Measurements from ENCODE around the gene DNAJC1. TPM values are rescaled to one million over a fixed set of nuclear protein-coding genes. Genes with fewer than 3 reads are reported as not detected.

DNAJC1 gene
- total and polyA plus RNA-seq, 2 experiments from 2014 or later, result 32.6 to 57.1 TPM

DNA sequence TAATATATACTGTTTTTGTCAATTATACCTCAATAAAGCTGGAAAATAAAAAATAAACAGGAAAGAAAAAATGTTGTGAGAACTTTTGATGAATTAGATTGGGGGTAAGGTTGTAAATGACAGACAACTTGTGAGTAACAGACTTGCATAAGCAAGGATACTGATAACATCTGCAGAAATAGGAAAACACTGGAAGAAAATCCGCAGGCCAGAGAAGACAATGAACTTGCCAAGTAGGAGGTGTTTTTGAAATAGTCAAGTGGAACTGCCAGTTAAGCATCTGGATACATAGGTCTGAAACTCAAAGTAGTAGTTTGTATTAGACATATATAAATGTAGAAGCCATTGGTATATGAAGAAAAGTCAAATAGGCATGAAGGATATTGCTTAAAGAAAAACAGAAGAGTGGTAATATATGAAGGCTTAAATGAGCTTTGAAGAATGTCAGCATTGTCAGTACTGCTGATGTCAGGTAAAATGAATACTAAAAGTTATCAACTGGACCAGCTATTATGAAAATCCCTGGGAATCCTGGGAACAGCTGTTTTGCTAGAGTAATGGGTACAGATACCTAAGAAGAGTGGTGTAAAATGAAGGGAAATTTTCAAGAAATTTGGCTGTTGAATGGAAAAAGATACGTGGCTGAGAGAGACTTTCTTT lies 58.7 kb downstream of the DNAJC1 start:
- H3K4me3 ChIP-seq, result no peak overlapping the region
- TF ChIP-seq, protein P1, sequence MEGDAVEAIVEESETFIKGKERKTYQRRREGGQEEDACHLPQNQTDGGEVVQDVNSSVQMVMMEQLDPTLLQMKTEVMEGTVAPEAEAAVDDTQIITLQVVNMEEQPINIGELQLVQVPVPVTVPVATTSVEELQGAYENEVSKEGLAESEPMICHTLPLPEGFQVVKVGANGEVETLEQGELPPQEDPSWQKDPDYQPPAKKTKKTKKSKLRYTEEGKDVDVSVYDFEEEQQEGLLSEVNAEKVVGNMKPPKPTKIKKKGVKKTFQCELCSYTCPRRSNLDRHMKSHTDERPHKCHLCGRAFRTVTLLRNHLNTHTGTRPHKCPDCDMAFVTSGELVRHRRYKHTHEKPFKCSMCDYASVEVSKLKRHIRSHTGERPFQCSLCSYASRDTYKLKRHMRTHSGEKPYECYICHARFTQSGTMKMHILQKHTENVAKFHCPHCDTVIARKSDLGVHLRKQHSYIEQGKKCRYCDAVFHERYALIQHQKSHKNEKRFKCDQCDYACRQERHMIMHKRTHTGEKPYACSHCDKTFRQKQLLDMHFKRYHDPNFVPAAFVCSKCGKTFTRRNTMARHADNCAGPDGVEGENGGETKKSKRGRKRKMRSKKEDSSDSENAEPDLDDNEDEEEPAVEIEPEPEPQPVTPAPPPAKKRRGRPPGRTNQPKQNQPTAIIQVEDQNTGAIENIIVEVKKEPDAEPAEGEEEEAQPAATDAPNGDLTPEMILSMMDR (IDR thresholded peaks at IDR 0.05; ENCODE audit: low read depth, low read length), result no peak

DNA sequence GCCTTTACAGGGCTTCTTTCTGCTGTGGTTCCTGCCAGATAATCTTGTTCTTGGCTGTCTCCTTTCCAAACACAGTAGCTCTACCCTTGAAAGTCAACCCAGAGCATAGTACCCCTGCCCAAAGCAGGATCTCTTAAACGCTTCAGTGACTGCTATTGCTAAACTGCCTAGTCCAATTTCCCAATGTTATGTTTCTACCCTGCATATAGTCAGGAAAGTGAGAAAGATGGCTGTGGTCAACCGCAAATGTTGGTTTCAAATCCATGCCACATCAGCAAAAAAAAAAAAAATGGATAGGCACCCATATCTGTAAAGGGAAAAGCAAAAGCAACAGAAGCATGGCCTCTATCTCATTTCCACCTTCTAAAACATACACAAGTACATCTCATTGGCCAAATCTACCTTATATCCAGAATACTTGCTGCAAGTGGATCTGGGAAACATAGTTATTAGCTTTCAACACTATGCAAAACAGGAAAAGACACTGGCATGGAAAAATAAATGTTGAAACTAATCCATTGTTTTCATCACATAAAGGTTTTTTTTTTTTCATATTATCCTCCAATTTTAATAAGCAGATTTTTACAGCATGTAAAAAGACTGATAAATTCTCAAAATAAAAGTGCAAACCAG lies 59.8 kb downstream of the DNAJC1 start:
- H3K27ac ChIP-seq, result peak overlapping the region; percentile 57
- H3K9me3 ChIP-seq (ENCODE audit: low read depth), result no peaks in the 10 kb centered on the region
- H3K36me3 ChIP-seq, result no peaks in the 10 kb centered on the region
- TF ChIP-seq, protein P1 (IDR thresholded peaks at IDR 0.05; ENCODE audit: low read depth, low read length), result no peak
- peak in 1 of 2 donors; percentile 54 for DNase-seq (ENCODE audit: low read depth in 1 of 2, low spot score in 1 of 2)
- no peaks in the 10 kb centered on the region for H3K27me3 ChIP-seq
- peaks cover 29% of the 10 kb centered on the region for H3K4me1 ChIP-seq (ENCODE audit: low read depth)
- H3K4me3 ChIP-seq, result no peak overlapping the region

More for the DNA sequence above, 58.7 kb downstream of the DNAJC1 start:
- Histone ChIP-seq H3K9me3 (ENCODE audit: low read depth) (no peaks in the 10 kb centered on the region), H3K27me3 (no peaks in the 10 kb centered on the region), H3K4me1 (ENCODE audit: low read depth) (peaks cover 29% of the 10 kb centered on the region), H3K36me3 (no peaks in the 10 kb centered on the region), H3K27ac (peak overlapping the region; percentile 66)
- peak; percentile 33 to 58 for DNase-seq (ENCODE audit: low read depth in 1 of 2, low spot score in 1 of 2)

DNA sequence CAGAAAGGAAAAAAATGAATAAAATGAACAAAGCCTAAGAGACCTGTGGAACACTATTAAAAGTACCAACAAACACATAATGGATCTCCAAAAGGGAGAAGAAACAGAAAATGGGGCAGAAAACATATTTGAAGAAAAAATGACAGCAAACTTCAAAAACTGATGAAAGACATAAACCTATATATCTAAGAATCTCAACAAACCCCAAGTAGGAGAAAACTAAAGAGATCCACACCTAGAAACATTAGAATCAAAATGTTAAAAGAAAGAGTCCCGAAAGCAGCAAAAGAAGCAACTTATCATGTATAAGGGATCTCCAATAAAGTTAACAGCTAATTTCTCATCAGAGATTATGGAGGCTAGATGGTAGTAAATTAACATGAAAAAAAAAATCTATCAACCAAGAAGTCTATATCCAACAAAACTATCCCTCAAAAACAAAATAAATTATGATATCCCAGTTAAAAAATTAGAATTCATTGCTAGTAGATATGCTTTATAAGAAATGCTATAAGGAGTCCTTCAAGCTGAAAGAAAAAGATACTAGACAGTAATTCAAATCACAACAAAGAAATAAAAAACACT lies 68.0 kb downstream of the DNAJC1 start:
- no peak overlapping the region for H3K4me3 ChIP-seq
- no peak overlapping the region for H3K27ac ChIP-seq
- no peaks in the 10 kb centered on the region for H3K27me3 ChIP-seq
- TF ChIP-seq, protein P1 (IDR thresholded peaks at IDR 0.05; ENCODE audit: low read depth, low read length), result no peak
- H3K4me1 ChIP-seq (ENCODE audit: low read depth), result peaks cover 5% of the 10 kb centered on the region
- no peaks in the 10 kb centered on the region for H3K9me3 ChIP-seq (ENCODE audit: low read depth)
- no peak for DNase-seq (ENCODE audit: low read depth in 1 of 2, low spot score in 1 of 2)
- H3K36me3 ChIP-seq, result no peaks in the 10 kb centered on the region

DNA sequence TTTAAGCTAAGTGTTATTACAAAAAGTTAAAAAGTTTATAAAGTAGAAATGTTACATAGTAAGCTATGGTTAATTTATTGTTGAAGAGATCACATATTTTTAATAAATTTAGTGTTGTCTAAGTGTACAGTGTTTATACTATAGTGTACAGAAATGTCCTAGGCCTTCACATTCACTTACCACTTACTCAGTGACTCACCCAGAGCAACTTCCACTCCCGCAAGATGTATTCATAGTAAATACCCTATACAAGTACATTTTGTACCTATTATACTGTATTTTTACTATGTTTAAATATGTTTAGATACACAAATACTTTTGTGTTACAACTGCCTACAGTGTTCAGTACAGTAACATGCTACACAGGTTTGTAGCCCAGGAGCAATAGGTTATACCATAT lies 69.2 kb downstream of the DNAJC1 start:
- Histone ChIP-seq H3K27me3 (no peaks in the 10 kb centered on the region), H3K36me3 (no peaks in the 10 kb centered on the region), H3K27ac (no peak overlapping the region), H3K9me3 (ENCODE audit: low read depth) (no peaks in the 10 kb centered on the region), H3K4me3 (no peak overlapping the region), H3K4me1 (ENCODE audit: low read depth) (peaks cover under 1% of the 10 kb centered on the region)
- DNase-seq (ENCODE audit: low read depth in 1 of 2, low spot score in 1 of 2), result peak in 1 of 2 donors; percentile 25
- TF ChIP-seq, protein P1 (IDR thresholded peaks at IDR 0.05; ENCODE audit: low read depth, low read length), result no peak

DNA sequence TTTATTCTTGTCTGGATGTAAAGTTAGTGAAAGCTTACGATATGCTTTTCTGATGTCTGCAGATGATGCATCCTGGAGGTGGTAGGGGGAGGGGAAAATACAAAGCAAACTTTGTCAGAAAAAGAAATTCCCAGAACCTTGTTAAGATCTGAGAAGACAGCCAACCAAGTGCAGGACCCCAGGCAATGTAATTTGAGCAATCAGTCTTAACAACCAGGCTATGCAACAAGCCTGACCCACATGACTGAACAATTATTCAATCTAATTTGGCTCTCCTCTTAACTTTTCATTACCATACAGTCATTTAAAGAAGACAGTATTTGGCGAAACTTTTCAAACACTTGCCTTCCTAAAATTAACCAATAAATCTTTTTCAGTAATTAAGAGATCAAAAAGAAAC lies 74.5 kb downstream of the DNAJC1 start:
- Histone ChIP-seq H3K27me3 (no peaks in the 10 kb centered on the region), H3K4me3 (no peak overlapping the region), H3K36me3 (no peaks in the 10 kb centered on the region), H3K9me3 (ENCODE audit: low read depth) (no peaks in the 10 kb centered on the region), H3K4me1 (ENCODE audit: low read depth) (peaks cover 29% of the 10 kb centered on the region), H3K27ac (no peak overlapping the region)
- TF ChIP-seq, protein P1 (IDR thresholded peaks at IDR 0.05; ENCODE audit: low read depth, low read length), result no peak
- no peak for DNase-seq (ENCODE audit: low read depth in 1 of 2, low spot score in 1 of 2)
